ENCODE results near the gene SIGLEC9.

Gene SIGLEC9

DNA sequence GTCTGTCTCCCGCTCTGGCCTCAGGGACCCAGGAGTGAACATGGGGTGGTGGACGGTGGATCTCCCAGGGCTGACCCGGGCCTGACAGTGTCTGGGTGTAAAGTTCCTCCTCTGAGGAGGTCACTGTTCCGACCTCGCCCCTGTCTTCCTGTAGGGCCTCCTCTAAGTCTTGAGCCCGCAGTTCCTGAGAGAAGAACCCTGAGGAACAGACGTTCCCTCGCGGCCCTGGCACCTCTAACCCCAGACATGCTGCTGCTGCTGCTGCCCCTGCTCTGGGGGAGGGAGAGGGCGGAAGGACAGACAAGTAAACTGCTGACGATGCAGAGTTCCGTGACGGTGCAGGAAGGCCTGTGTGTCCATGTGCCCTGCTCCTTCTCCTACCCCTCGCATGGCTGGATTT is at the start of gene SIGLEC9:
TSS of gene SIGLEC9 (plus strand) at position 178 of the 400 bp plus-strand sequence. CDS start at position 247, 69 bp downstream.
- no peak for DNase-seq (ENCODE audit: low read depth)

DNA sequence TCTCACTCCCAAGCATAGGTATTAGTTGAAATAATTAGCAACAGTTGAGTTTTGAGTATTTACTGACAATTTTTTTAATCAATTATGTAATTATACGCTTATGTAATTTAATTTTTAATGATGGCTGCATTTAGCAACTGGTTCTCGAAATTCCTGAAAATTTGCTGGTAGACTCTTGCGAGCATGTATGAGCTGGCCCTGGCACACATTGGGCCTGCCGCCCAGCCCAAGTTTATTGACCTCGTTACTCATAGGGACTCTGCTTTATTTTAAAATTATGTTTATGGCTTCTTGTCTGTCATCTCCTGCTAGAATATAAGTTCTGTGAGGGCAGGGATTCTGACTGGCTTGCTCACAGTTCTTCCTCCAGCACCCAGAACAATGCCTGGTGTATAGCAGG is 48.7 kb upstream of the SIGLEC9 start:
- DNase-seq (ENCODE audit: low read depth) = no peak

DNA sequence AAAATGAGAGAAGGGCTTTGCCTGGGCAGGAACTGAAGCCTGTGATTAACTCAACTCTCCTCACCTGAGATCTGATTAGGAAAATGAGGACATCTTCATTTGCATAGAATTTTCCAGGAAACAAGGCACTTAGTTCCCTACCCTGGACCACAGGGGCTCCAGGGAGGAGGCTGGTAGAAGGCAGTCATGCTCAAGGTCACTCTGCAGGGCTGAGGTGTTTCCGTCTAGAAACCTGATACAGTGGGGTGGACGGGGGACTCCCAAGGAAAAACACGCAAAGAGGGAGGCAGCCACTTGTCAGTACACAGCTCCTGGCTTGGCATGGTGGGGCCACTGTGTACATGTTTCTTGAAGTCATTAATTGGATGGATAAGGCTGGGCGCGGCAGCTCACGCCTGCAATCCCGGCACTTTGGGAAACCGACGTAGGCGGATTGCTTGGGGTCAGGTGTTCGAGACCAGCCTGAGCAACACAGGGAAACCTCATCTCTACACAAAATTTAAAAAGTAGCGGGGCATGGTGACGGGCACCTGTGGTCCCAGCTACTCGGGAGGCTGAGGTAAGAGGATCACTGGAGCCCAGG is 48.0 kb upstream of the SIGLEC9 start:
- DNase-seq (ENCODE audit: low read depth) = no peak

DNA sequence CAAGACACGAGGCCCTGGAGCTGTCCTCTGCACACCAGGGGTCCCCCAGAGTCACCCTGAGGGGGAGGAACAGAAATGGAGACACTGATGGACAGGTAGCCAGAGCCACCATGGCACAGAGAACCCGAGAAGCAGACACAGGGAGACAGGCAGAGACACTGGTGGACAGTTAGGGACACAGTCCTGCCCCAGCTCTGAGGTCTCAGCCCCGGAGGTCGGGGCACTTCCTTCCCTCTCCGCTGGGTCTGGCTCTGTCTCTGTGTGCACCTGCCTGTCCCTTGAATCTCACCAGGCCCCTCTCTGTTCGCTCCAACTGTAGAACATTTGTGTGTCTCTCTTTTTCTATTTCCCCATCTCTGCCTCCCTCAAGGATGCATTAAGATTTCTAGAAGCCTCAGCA is 46.6 kb upstream of the SIGLEC9 start:
- DNase-seq (ENCODE audit: low read depth) = no peak

DNA sequence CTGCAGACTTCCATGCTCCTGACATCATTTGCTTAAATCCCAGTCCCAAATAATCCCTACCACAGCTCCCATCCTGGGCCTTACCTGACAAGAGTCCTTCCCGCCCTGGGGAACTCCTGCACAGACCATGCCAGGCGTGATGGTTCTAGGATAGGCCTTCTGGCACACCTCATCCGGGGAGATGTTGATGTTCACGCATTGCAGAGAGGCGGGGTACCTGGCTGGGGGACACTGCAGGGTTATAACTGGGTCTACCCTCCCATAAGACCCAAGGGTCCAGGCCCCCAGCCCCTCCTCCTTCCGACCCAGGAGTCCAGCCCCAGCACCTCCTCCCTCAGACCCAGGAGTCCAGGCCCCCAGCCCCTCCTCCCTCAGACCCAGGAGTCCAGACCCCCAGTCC is 46.0 kb upstream of the SIGLEC9 start:
- no peak for DNase-seq (ENCODE audit: low read depth)

DNA sequence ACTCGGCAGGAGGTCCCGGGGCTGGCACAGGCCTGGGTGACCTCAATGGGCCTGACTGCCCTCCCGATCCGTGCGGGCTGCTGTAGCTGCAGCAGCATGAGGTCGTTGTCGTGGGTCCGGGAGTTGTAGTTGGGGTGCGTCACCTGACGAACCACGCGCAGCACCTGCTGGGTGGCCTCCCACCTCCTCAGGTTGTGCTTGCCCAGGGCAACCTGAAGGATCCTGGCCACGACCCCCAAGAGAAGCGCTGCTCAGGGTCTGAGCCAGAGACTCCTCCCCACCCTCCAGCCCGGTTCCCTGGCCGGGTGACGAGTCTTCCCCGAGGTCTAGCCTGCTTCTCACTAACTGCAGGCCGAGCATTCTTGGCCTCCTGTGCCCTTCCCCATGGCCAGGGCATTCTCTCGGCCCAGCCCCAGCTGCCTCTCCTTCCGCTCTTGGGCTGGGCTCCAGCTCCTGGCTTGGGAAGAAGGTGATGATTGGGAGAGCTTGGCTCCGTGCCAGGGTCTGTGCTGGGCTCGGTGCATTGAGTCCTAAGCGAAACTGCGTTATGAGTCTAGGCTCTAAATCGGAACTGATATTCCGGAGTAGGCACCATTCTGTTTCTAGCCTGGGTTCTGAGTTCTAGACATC is 45.1 kb upstream of the SIGLEC9 start:
- no peak for DNase-seq (ENCODE audit: low read depth)

DNA sequence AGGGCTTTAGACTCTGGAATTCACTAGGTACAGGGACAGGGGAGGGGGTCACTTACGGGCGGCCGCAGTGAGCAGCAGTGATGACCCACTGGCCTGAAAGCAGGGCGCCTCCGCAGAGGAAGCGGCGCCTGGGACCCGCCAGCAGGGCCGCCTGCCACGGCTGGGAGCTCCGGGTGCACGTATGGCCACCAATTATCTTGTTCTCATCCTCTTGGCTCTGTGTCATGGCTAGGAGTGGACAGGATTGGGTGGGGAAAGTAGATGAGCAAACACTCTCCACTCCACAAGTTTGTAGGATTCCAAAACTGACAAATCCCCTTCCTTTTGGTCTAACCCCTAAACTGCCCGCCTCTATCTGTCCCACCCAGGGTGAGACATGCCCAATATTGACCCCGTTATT is 43.2 kb upstream of the SIGLEC9 start:
- no peak for DNase-seq (ENCODE audit: low read depth)

DNA sequence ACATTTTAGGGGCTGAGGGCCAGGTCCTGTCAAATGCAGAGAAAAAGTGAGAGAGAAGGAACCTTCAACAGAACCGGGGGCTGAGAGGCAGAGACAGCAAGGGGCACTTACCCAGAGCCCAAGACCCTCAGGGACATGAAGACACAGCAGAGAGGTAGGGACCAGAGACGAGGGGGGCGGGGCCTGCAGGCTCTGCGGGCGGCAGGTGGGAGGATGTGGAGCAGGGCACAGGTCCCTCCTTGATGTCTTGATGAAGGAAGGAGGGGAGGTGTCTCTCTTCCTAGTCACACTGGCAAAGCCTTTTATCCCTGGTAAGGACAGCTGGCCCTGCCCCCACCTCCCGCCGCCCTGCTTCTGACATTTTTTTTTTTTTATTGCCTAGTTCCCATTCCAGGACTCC is 42.1 kb upstream of the SIGLEC9 start, which contains the start of gene KLK14:
TSS of gene KLK14 (minus strand) at position 277 of the 400 bp plus-strand sequence. CDS start at position 4, 273 bp downstream.
- no peak for DNase-seq (ENCODE audit: low read depth)

DNA sequence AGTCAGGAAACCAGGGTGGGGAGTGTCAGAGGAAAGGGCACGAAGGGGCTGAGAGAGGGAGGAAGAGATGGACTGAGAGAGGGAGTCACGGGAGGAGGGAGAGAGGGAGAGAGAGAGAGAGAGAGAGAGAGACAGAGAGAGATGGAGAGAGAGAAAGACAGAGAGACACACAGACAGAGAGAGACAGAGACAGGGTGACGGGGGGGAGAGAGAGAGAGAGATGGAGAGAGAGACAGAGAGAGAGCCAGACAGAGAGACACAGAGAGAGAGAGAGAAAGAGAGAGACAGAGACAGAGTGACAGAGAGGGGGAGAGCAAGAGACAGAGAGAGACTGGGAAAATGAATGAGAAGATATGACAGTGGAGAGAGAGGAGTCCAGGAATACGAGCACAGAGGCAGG is 41.5 kb upstream of the SIGLEC9 start:
- no peak for DNase-seq (ENCODE audit: low read depth)

DNA sequence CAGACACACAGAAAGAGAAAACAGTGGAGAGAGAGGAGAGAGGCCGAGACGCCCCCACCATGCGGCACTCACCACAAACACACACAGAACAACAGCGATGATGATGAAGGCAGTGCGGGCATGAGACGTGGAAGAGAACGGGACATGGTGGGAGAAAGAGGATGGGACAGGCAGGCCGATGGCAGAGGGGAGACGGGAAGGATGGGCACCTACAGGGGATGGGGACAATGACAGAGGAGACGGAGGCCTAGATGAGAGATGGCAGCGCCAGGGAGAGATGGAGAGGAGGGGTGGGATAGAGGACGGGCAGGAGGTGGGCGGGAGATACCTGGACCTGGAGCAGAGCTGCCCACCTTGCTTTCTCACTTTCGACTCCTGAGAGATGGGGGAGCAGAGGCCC is 40.9 kb upstream of the SIGLEC9 start:
- no peak for DNase-seq (ENCODE audit: low read depth)

DNA sequence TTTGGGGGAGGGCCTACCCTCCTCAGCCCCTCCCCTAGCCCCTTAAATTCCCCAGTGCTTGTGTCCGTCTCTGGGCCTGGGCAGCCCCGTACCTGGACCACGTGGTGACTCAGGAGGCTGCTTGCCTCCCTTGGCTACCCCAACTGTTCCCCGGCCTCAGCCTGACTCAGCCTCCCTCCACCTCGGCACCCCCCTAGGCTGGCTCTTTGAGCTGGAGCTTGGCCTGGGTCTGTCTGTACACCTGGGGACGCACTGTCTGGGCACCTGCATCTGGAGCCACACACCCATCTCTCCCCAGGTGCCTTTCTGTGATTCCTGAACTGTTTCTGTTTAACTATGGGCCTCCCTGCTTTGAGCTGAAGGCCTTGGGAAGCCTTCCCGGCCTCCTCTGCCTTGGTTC is 40.2 kb upstream of the SIGLEC9 start:
- DNase-seq (ENCODE audit: low read depth) = no peak

DNA sequence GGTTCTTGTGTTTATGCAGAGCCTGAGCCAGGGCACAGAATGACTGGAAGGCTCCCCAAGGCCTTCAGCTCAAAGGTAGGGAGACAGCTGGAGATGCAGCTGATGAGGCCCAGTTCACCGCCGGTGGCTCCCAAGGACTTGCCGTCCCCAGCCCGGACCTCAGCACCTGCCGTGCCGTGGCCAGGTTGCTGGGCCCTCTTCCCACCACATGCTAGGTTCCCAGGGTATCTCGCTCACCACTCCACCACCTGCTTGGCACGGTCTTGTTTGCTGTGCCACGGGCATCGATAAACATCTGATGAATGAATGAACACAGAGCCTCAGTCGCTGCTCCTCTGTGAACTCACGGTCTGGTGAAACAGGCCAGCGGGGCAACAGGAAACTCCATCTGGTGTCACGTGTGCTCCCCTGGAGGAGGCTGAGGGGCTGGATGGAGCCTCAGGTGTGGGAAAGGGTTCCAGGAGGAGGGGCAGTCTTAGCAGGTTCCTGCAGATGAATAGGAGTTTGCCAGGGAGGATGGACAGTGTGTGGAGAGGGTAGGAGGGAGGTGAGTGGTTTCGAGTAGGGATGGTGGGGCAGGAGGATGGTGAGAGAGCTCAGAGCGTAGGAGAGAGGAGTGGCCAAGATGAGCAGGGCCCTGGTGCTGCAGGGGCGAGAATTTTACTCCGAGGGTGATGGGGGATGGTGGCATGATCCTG is 38.4 kb upstream of the SIGLEC9 start:
- no peak for DNase-seq (ENCODE audit: low read depth)

DNA sequence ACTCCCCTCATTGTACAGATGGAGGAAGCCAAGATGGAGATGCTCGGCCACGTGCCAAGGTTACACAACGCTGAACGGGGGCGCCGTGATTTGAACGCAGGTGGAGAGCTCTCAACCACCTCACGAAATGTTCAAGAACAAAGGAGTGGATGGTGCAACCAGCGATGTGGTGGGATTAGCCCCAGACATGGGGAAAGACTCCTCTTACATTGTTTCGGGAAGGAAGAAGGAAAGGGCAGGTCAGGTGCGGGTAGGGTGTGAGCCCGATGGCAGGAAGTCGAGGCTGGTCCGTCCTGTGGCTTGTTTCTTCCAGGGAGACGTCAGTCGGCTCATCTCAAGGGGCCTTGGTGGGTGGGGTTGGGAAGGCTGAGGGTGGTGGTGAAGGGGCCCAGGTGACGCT is 34.9 kb upstream of the SIGLEC9 start:
- DNase-seq (ENCODE audit: low read depth) = no peak

DNA sequence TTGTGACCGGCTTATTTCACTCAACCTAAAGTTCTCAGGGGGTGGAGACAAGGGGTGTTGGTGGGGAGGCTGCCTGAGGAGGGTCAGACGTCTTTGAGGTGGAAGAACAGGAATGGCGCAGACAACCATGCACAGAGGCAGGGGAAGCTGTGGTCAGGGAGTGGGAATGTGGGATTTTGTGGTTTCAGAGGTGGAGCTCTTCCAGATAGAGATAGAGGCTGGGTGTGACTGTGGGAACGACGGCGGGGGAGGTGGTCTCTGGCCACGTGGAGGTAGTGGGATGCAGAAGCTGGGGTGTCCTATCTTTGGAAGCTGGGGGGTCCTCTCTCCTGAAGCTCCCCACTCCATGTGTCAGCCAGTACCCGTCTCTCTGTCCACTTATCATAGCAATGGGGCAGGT is 34.2 kb upstream of the SIGLEC9 start:
- DNase-seq (ENCODE audit: low read depth) = no peak

DNA sequence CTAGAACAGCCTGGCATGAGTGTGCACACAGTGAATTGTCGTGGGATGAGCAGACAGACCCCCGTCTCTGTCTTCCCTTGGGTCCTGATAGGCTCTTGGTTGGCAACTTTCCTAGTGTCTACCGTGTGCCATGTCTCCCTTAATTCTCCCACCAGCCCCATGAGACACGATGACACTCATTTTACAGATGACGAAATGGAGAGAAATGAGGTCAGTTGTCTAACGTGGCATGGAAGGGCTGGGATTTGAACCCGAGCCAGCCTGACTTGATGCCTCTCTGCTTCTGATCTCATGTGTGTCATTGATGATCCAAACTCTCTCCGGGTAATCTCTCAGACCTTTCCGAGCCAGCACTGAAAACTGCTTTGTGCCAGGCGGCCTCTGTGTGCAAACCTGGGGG is 33.6 kb upstream of the SIGLEC9 start:
- DNase-seq (ENCODE audit: low read depth) = no peak

DNA sequence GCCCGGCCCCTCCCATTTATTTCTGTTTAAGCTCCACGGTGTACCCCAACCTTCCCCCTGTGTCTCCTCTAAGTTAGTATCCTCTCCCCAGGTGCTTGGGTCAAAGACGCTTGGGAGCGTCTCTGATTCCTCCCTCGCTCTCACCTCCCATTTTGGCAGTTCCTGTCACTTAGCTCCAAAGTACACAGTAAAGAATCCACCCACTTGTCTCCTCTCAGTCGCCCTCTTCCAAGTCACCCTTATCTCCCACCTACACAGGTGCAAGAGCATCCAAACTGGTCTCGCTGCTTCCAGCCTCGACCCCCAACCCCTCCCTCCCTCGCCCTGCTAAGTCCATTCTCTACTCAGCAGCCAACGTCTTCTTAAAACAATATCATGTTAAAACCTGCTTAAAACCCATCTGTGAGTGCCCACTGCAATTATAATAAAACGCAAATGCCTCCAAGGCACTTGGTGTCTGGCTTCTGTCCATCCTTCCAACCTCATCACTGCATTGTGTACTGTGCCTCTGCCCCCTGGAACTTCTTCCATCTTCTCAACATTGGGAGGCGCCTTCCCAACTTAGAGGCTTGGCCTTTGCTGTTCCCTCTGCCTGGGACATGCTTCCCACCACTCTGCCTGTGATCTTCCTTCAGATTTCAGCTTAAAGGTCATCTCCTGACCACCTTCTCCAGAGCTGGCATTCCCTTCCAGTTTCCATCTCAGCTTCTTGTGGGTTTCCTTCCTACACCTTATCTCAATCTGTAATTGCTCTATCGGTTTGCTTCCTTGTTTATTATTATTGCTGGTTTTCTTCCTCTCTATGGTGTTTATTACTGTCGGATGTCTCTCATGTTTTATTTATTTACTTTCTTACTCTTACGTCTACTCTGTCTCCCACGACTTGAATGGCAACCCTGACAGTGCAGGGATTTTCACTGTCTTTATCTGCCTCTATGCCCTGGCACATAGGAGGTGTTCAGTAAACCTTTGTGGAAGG is 32.5 kb upstream of the SIGLEC9 start:
- DNase-seq (ENCODE audit: low read depth) = no peak

DNA sequence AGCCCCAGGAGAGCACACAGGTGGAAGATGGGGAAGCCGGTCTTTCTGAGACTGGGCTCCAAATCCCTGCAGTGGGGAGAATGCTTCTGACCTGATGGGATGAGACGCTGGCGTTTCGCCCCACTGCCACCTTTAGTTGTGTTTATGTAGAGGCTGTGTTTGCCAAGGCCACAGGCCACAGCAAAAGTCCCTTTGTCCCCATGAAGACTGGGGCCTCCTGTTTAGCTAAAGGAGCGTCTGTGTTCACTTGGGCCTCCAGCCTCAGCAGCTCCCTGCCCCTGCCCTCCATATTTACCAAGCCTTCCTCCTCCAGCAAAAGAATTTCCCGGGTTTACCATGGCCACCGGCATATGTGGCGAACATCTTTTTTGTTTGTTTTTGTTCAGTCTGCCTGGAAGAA is 31.6 kb upstream of the SIGLEC9 start:
- DNase-seq (ENCODE audit: low read depth) = no peak

DNA sequence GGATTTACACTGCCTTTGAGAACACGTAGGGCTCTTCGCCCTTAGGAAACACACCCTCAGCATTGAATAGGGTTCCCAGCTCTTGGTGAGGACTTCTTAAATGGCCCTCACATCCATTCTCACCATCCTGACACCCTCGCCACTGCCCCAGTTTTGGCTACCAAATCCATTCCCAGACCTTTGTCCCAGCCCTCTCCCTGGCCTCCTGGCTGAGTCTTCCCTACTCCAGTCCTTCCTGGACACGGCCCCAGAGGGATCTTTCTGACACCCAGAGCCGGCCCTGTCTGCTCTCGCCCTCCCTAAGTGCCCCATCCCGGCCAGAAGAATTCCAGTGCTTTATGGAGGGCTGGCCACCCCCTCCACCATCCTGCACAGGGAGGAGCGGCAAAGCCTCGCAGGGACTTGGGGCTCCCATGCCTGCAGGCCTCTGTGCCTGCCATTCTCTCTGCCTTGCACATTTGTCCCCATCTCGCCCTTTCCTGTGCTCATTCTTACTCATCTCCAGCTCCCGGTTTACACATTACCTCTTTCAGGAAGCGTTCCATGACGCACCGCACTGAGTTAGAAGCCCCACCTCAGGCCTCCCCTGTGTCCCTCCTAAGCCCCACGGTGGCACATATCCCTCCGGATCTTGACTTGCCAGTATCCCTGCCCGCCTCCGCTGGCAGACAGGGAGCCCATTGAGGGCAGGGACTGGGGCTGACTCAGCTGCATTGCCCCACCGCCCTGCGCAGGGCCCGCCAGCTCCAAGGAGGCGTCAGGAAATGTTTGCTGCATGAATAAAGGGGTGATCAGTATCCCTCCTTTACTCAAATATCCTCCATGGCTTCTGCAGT is 31.0 kb upstream of the SIGLEC9 start:
- no peak for DNase-seq (ENCODE audit: low read depth)

DNA sequence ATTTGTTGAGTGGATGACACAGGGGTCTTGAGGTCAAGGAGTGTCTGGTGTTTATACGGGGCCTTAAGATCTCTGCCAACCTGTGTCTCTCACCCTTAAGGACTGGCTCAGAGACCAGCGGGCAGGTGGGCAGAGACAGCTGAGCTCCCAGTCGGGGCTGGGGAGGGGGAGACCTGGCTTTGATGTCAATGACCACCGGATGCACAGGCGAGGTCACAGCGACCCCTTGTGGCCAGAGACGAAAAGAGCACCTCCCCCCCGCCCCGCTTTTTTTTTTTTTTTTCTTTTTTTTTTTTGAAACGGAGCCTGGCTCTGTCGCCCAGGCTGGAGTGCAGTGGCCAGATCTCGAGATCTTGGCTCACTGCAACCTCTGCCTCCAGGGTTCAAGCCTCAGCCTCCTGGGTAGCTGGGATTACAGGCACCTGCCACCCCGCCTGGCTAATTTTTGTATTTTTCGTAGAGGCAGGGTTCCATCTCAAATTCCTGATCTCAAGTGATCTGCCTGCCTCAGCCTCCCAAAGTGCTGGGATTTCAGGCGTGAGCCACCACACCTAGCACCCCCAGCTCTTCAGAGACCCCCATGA is 29.9 kb upstream of the SIGLEC9 start:
- no peak for DNase-seq (ENCODE audit: low read depth)

DNA sequence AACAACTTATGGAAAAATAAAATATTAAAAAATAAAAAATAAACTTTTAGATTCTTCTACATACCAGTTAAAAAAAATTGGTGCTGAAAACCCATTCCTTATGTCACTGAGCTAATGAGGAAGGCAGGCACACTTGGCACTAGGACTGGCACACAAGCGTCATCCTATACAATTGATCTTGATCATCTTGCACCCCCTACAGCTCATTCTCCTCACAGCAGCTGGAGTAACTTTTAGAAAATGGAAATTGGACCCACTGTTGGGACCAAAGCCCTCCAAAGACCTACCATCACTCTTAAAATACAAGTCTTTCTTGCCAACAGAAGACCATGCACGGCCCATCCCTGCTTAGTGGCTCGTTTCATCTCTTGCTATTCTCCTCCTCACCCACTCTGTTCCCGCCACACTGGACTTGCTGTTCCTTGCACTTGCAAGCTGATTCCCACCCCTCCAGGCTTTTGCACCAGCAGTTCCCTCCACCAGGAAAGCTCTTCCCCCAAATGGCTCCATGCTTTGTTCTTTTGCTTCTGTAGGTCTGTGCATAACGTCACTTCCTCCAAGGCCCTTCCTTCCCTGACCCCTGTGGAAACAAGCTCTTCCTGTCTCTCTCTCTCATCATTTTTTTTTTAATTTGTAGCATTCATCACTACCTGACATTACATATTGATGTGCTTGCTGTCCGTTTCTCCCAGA is 28.1 kb upstream of the SIGLEC9 start:
- DNase-seq (ENCODE audit: low read depth) = no peak
